GM13977 (cell line): Measurements from ENCODE around the gene JAG2.

Source experiments
- DNase-seq: peaks from one replicate; pipeline ENCODE4 v3.0.0; 2012; ENCODE audit warnings: low spot score
- in situ Hi-C: fragments of 300-500 bp; cut with MboI; formaldehyde crosslinking; loops from one replicate; pipeline ENCODE4 v1.12.0; 2022; ENCODE audit warnings: low sequenced_read_pairs, low pct_unique_long_range_greater_than_20kb, mixed read lengths, inconsistent platforms; ENCODE audit not compliant: unreplicated experiment
- TF ChIP-seq, protein P1 (sequence below): IDR thresholded peaks from 2 replicates; pipeline ENCODE4 v1.5.1; 2012; ENCODE audit warnings: mild to moderate bottlenecking, control low read depth; ENCODE audit not compliant: insufficient read depth; ENCODE audit errors: extremely low read depth, missing control alignments

The JAG2 gene

GRCh38 chr14:105144666-105145380, 23.8 kb downstream of the JAG2 start:
- peak; percentile 22 for DNase-seq
- in situ Hi-C loops: no loop called here
- TF ChIP-seq, protein P1, sequence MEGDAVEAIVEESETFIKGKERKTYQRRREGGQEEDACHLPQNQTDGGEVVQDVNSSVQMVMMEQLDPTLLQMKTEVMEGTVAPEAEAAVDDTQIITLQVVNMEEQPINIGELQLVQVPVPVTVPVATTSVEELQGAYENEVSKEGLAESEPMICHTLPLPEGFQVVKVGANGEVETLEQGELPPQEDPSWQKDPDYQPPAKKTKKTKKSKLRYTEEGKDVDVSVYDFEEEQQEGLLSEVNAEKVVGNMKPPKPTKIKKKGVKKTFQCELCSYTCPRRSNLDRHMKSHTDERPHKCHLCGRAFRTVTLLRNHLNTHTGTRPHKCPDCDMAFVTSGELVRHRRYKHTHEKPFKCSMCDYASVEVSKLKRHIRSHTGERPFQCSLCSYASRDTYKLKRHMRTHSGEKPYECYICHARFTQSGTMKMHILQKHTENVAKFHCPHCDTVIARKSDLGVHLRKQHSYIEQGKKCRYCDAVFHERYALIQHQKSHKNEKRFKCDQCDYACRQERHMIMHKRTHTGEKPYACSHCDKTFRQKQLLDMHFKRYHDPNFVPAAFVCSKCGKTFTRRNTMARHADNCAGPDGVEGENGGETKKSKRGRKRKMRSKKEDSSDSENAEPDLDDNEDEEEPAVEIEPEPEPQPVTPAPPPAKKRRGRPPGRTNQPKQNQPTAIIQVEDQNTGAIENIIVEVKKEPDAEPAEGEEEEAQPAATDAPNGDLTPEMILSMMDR: no peak

- no peak for DNase-seq
- TF ChIP-seq, protein P1: no peak
- in situ Hi-C loops: no loop called here
These were observed 24.4 kb downstream of the JAG2 start for GRCh38 chr14:105144026-105144665.

DNA sequence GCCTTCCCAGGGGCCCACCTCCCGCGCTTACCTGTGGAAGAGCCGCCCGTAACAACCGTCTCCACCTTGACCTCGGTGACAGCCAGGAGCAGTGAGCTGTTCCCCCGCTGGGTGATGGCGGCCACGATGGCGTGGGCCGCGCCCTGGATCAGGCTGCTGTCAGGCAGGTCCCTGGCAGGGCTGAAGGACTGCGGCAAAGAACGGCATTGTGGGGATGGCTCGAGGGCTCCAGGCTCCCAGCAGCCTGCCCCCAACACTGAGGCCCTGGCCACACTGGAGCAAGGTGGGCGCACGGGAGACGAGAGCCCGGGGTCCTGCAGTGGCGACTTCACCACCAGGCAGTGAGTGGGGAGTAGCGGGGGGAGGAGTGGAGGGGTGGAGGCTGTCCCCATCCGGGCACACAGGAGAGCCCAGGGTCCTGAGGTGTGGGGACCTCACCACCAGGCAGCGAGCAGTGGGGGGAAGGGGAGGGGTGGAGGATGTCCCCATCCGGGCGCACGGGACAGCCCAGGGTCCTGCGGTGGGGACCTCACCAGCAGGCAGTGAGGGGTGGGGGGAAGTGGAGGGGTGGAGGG, 25.0 kb downstream of the JAG2 start:
- in situ Hi-C loops: no loop called here
- DNase-seq: no peak
- TF ChIP-seq, protein P1: no peak

DNA sequence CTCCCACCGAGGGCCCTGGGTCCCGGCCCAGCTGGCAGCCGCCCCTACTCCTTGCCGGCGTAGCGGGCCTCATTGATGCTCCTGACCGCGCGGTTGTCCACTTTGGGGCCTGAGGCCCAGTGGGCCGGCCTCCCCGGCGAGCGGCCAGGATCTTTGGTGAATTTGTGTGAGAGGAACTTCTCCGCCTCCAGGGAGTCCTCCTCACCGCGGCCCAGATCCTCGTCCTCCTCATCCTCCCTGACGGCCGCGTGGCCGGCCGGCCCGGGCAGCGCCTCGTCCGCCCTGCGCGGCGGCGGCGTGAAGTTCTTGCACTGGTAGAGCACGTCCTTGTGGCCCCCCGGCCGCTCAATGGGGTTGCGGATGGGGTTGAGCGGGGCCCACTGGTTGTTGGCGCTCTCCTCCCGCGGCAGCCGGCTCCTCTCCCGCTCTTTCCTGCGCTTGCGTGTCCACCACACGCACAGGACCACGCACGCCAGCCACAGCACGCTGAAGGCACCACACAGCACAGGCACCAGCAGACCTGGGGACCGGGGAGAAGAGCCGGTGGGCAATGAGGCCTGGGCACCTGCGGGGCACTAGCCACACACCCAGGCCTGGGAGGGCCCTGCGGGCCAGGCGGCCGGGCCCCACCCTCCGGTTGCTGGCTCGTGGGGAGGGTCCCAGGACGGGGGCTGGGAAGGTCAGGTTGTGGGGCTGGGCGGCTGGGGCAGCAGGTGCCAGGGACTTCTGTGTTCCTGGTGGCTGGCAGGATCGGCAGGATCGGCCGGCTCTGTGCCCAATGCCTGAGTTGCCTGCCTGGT, 25.7 kb downstream of the JAG2 start:
- in situ Hi-C loops: no loop called here
- TF ChIP-seq, protein P1: no peak
- DNase-seq: no peak

DNA sequence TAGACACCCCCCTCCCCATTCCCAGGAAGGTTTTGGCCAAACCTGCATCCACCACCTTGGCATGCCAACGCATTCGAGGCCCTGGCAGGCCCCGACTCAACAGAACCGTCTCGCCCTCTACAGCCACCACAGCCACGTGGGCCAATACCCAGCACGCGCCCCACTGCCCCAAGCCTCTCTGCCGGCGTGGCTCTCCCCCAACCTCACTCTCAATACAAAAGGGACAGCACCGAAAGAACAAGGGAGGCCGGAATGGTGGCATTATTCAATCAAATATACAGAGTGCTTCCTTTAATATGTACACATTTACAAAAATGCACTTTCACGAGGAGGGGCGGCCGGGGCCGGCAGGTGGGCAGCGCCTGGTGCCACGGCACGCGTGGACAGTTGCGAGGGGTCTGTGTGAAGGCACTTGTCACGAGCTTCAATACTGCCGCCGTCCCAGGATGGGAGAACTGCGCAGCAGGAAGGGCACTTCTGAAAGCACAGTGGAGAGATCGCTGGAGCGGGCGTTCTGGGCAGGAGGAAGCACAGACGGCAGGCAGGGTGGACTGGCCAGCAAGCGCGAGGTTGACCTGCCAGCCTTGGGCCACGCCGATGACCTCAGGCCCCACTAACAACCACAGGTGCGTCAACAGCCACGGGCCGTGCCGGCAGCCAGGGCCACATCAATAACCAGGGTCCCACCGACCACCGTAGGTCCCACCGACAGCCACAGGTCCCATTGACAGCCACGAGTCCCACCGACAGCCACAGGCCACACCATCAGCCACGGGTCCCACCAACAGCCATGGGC, 26.9 kb downstream of the JAG2 start:
- TF ChIP-seq, protein P1: no peak
- no peak for DNase-seq
- in situ Hi-C loops: no loop called here

DNA sequence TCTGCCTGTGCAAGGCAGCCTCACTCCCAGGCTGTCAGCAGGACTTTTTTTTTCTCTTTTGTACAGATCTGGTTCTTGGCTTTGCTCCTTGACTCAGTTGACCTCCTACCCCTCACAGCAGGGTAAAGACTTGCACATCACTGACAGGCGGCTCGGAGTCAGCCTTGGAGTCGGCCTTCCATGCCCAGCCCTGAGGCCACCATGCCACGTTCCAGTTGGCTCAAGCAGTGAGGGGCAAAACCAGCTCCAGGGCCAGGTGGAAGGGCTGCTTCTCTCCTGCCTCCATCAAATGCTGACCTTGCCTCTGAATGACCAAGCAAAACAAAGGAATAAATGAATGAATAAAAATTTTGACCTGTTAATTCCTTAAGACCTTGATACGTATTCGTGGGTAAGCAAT, 27.6 kb downstream of the JAG2 start:
- TF ChIP-seq, protein P1: no peak
- no peak for DNase-seq
- in situ Hi-C loops: no loop called here
